LNCaP clone FGC (cell line): ENCODE measurements around the gene ANXA9.

Experiments used
- DNase-seq: peaks from one replicate; pipeline ENCODE4 v3.0.0-alpha.2; 2011; ENCODE audit warnings: low read depth
- H3K4me3 ChIP-seq: 2 replicates; pipeline ENCODE4 v1.5.1; 2011; ENCODE audit warnings: mild to moderate bottlenecking, low read depth, low read length, control low read depth
- TF ChIP-seq, protein P1 (sequence below): IDR thresholded peaks from 2 replicates; pipeline ENCODE4 v1.5.1; 2012; ENCODE audit warnings: mild to moderate bottlenecking; ENCODE audit not compliant: control insufficient read depth, insufficient read depth; ENCODE audit errors: extremely low read depth

The ANXA9 gene

DNA sequence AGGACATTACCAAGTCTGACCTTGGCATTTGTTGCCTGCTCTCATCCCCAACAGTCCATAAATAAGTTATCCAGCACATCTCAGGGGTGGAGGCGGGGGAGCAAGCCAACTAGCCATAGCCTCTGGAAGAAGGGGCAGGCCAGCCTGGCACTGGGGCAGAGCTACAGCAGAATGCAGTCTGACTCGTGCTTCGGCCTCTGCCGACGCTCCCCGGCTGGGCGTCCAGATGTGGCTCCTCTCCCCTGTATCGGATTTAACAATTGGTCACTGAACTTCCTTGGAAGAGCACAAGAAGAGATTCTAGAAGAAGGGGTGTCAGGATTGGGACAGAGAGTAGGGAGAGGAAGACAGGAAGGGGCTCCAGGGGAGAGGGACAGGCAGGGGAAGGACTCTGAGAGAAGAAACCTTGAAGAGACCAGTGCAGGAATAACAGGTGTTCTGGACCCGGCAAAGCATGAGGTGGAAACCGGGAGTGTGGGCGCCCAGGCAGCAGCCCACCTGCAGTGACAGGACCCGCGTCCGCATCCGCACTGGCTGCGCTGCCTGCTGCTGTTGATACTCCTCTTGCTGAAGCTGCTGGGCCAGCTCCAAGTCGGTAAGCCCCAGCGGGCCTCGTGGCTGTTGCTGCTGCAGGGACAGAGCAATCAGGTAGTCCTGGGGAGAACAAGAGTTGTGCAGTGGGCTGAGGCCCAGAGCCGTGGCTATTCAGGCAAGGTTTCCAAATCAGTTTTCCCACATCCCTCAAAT lies 15.2 kb downstream of the ANXA9 start:
- H3K4me3 ChIP-seq = no peak overlapping the region
- DNase-seq = no peak
- TF ChIP-seq, protein P1, sequence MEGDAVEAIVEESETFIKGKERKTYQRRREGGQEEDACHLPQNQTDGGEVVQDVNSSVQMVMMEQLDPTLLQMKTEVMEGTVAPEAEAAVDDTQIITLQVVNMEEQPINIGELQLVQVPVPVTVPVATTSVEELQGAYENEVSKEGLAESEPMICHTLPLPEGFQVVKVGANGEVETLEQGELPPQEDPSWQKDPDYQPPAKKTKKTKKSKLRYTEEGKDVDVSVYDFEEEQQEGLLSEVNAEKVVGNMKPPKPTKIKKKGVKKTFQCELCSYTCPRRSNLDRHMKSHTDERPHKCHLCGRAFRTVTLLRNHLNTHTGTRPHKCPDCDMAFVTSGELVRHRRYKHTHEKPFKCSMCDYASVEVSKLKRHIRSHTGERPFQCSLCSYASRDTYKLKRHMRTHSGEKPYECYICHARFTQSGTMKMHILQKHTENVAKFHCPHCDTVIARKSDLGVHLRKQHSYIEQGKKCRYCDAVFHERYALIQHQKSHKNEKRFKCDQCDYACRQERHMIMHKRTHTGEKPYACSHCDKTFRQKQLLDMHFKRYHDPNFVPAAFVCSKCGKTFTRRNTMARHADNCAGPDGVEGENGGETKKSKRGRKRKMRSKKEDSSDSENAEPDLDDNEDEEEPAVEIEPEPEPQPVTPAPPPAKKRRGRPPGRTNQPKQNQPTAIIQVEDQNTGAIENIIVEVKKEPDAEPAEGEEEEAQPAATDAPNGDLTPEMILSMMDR = no peak

DNA sequence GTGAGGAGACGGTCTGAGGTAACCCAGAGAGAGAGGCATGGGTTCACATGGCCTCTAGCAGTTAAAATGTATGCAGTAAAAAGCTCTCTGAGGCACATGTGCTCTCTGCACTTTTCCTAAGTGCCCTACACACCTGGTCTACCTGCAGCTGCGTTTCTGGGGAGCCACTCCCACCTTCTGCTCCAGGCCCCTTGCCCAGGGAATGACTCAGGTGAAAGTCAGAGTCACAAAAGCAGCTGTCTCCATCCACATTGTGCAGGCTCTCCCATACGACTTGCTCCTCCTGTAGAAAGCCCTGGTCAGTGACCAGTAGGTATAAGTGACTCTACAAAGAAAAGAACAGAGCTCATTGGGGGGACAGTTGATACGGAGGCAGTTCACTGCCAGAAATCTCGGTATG lies 15.9 kb downstream of the ANXA9 start:
- TF ChIP-seq, protein P1 = no peak
- no peak for DNase-seq

DNA sequence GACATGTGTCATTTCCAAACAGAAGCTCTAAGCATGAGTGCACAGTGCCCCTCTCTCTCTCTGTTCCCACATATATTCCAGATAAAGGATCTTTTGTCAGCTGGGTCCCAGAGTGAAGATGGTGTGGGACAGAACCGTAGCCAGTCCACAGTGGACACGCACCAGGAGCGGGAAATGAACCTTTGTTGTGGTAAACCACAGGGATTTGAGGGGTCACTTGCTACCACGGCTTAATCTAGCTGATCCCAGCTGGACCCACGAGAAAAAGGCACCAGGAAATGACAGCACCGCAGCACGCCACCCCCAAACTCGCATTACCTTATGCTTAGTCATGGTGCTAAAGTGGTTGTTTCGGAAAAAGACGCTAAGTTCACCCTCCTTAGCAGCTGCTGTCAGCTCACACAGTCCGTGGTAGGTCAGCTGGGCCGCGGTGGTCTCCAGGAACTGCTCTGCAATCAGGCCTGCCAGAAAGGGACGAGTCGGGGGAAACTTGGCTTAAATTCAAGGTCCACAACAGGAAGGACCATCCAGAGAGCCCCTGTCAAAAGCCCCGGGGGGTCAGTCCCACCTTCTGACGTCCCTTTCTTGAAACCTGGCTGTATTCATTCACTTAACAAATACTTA lies 17.1 kb downstream of the ANXA9 start:
- DNase-seq = no peak
- no peak overlapping the region for H3K4me3 ChIP-seq
- TF ChIP-seq, protein P1 = no peak

More for the DNA sequence above, 15.9 kb downstream of the ANXA9 start:
- no peak overlapping the region for H3K4me3 ChIP-seq

DNA sequence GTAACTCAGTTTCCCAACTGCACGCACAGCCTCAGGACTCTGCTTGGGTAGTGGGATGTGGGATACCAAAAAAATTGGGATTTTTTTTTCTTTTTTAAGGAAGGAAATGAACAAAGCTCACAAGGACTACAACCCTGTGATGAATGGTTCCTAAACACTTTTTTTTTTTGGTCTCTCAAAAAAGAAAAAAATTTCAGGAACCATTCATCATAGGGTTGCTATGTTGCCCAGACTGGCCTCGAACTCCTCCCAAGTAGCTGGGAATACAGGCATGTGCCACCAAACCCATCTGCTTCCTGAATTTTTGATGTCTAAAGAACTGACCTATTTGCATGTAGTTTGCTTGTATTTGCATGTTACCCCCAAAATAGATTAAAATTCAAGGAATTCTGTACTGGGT lies 17.8 kb downstream of the ANXA9 start:
- TF ChIP-seq, protein P1 = no peak
- H3K4me3 ChIP-seq = no peak overlapping the region
- DNase-seq = no peak

DNA sequence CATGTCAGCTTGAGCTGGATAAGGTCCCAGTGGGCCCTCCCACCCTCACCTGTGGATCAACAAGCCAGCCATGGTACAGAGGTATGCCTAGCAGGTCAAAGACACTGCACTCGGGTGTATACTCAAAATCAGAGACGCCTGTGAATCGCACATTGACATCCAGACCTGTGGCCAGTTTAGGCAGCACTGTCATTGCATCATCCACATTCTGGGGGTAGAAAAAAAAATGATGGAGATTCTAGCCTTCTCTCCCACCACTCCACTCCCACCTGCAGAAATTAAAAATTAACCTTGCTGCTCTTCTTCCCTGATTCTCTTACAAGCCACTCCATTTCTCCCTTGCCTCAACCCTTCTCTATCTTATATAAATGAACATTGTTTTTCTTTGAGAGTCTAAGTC lies 18.3 kb downstream of the ANXA9 start:
- H3K4me3 ChIP-seq = no peak overlapping the region
- TF ChIP-seq, protein P1 = no peak
- no peak for DNase-seq

DNA sequence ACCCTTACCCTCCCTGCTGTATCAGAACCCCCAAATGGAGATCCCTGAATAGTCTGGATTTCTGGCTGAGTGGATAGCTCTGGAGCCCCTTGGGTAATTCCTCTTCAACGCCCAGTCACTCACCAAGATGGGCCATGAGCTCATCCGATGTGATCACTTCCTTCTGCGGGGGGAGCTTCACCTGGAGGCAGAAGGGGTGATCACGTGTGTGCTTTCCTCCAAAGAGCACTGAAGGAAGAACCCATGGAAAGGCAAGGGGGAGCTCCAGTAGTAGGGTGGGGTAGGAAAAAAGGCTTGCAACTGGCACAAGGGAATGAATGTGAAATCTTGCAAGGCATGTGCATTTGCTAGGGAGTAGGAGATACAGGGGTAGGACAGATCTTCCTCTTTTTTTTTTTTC lies 19.5 kb downstream of the ANXA9 start:
- no peak for DNase-seq
- no peak overlapping the region for H3K4me3 ChIP-seq
- TF ChIP-seq, protein P1 = no peak

DNA sequence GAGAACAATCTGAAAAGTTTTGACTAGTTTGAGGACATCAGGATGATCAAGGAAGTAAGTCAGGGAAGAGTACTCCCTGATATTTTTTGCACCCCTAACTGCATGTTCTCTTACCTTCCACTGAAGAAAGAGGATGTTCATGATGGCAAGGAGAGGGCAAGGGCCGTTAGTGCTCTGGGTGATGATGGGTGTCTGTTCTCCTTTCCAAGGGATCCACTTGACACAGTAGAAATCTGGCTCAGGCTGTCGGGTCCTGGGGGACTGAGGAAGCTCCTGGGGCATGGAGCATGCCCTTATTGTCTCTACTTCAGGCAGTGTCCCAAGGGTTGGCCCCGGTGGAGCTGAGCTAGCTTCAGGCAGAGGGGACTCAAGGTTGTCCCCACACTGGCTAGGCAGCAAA lies 20.0 kb downstream of the ANXA9 start:
- H3K4me3 ChIP-seq = no peak overlapping the region
- no peak for DNase-seq
- TF ChIP-seq, protein P1 = no peak
